ENCODE results near the gene PRMT1.
"Not testable (repeated sequence)": the region's sequence is repeated elsewhere in the genome, so short reads cannot be mapped to it uniquely, and the experiment has no call there.

Gene PRMT1

GRCh38 chr19:49689133-49690078 lies 12.3 kb downstream of the PRMT1 start, which contains the start of gene ADM5:
Gene ADM5 (plus strand): TSS chr19:49689594. CDS start chr19:49689838, 244 bp downstream.
- peak in 1 of 2 experiments; percentile 51 for DNase-seq

- no peak for DNase-seq
These were observed 13.1 kb downstream of the PRMT1 start for GRCh38 chr19:49690079-49690655.

GRCh38 chr19:49690656-49691242 lies 13.7 kb downstream of the PRMT1 start, which contains the start of gene CPT1C:
Gene CPT1C (plus strand): TSS chr19:49691116. CDS start chr19:49692253, 1,137 bp downstream.
- DNase-seq, result peak; percentile 94

GRCh38 chr19:49691243-49692146 lies 14.4 kb downstream of the PRMT1 start:
- peak; percentile 83 to 91 for DNase-seq

- DNase-seq, result no peak
These were observed 15.1 kb downstream of the PRMT1 start for GRCh38 chr19:49692147-49692506.

GRCh38 chr19:49696115-49696514 lies 19.0 kb downstream of the PRMT1 start:
- DNase-seq, result no peak

- DNase-seq, result no peak
These were observed 19.8 kb downstream of the PRMT1 start for GRCh38 chr19:49696865-49697264.

GRCh38 chr19:49699364-49699763 lies 22.3 kb downstream of the PRMT1 start:
- DNase-seq, result no peak

GRCh38 chr19:49700563-49700962 lies 23.5 kb downstream of the PRMT1 start:
- no peak for DNase-seq

- no peak for DNase-seq
These were observed 24.3 kb downstream of the PRMT1 start for GRCh38 chr19:49701271-49701786.

- no peak for DNase-seq
These were observed 28.0 kb downstream of the PRMT1 start for GRCh38 chr19:49704888-49705642.

GRCh38 chr19:49705919-49706318 lies 28.8 kb downstream of the PRMT1 start:
- no peak for DNase-seq

GRCh38 chr19:49710372-49710951 lies 33.4 kb downstream of the PRMT1 start:
- DNase-seq, result no peak

GRCh38 chr19:49712397-49712859 lies 35.4 kb downstream of the PRMT1 start:
- DNase-seq, result no peak

GRCh38 chr19:49713236-49713845 lies 36.3 kb downstream of the PRMT1 start:
- no peak for DNase-seq

- no peak for DNase-seq
These were observed 39.1 kb downstream of the PRMT1 start for GRCh38 chr19:49716154-49716553.

- no peak for DNase-seq
These were observed 41.4 kb downstream of the PRMT1 start for GRCh38 chr19:49718511-49718910.

- DNase-seq, result no peak
These were observed 41.9 kb downstream of the PRMT1 start for GRCh38 chr19:49718991-49719390.

GRCh38 chr19:49719420-49719819 lies 42.3 kb downstream of the PRMT1 start:
- DNase-seq, result not testable (repeated sequence)

- DNase-seq, result no peak
These were observed 50.4 kb downstream of the PRMT1 start for GRCh38 chr19:49727217-49728030.
